ENCODE measurements around the gene GIMAP7.

DNA sequence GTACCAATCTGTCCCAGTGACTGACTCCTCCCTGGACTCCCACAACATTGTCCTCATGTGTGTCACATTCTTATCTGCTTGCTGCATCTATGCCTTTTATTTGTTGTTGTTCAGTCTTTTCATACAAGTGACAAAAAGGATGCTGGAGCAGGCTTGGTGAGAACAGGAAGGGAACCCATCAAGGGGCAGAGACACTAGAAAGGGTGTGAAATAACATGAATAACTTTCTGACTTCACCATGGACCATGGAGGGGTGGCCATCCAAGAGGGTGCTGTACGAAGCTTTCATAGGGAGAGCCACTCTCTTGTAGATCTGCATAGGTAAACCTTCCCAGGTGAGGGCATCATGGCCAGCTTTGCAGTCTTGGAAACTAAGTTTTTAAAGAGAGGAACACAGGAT, 49.7 kb upstream of the GIMAP7 start:
- TF ChIP-seq, protein P1, sequence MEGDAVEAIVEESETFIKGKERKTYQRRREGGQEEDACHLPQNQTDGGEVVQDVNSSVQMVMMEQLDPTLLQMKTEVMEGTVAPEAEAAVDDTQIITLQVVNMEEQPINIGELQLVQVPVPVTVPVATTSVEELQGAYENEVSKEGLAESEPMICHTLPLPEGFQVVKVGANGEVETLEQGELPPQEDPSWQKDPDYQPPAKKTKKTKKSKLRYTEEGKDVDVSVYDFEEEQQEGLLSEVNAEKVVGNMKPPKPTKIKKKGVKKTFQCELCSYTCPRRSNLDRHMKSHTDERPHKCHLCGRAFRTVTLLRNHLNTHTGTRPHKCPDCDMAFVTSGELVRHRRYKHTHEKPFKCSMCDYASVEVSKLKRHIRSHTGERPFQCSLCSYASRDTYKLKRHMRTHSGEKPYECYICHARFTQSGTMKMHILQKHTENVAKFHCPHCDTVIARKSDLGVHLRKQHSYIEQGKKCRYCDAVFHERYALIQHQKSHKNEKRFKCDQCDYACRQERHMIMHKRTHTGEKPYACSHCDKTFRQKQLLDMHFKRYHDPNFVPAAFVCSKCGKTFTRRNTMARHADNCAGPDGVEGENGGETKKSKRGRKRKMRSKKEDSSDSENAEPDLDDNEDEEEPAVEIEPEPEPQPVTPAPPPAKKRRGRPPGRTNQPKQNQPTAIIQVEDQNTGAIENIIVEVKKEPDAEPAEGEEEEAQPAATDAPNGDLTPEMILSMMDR (IDR thresholded peaks at IDR 0.05; ENCODE audit: poor library complexity, severe bottlenecking), result no peak
- no peak for TF ChIP-seq MXI1 (conservative IDR thresholded peaks at IDR 0.05; ENCODE audit: poor library complexity, severe bottlenecking)
- TF ChIP-seq EP300 (conservative IDR thresholded peaks at IDR 0.05; ENCODE audit: poor library complexity, severe bottlenecking), result no peak
- TF ChIP-seq, protein P2, sequence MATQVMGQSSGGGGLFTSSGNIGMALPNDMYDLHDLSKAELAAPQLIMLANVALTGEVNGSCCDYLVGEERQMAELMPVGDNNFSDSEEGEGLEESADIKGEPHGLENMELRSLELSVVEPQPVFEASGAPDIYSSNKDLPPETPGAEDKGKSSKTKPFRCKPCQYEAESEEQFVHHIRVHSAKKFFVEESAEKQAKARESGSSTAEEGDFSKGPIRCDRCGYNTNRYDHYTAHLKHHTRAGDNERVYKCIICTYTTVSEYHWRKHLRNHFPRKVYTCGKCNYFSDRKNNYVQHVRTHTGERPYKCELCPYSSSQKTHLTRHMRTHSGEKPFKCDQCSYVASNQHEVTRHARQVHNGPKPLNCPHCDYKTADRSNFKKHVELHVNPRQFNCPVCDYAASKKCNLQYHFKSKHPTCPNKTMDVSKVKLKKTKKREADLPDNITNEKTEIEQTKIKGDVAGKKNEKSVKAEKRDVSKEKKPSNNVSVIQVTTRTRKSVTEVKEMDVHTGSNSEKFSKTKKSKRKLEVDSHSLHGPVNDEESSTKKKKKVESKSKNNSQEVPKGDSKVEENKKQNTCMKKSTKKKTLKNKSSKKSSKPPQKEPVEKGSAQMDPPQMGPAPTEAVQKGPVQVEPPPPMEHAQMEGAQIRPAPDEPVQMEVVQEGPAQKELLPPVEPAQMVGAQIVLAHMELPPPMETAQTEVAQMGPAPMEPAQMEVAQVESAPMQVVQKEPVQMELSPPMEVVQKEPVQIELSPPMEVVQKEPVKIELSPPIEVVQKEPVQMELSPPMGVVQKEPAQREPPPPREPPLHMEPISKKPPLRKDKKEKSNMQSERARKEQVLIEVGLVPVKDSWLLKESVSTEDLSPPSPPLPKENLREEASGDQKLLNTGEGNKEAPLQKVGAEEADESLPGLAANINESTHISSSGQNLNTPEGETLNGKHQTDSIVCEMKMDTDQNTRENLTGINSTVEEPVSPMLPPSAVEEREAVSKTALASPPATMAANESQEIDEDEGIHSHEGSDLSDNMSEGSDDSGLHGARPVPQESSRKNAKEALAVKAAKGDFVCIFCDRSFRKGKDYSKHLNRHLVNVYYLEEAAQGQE (IDR thresholded peaks at IDR 0.05; ENCODE audit: borderline replicate concordance), result no peak
- no peak for TF ChIP-seq POLR2AphosphoS5 (IDR thresholded peaks at IDR 0.05)
- no peak for TF ChIP-seq RAD21 (conservative IDR thresholded peaks at IDR 0.05)
- TF ChIP-seq TAF1 (IDR thresholded peaks at IDR 0.05; ENCODE audit: low read depth), result no peak
